Right atrium auricular region (tissue), 2 donors: ENCODE measurements around the gene MUCL1. TPM values are rescaled to one million over a fixed set of nuclear protein-coding genes. Genes with fewer than 3 reads are reported as not detected.

Experiments used
- total RNA-seq, 2 donors: library from RNA; depleted of rRNA; stranded (reverse); fragments of >200 nt; gene quantifications; one replicate each; pipeline ENCODE4 v1.1.0, GENCODE V29; 2016

MUCL1 gene
- total RNA-seq, 2 donors from 2014 or later = not detected

Other genes with a start within 250 kb of the MUCL1 start
- gene LACRT, start 219.6 kb upstream of the MUCL1 start, total RNA-seq = not detected
- gene DCD, start 206.2 kb upstream of the MUCL1 start, total RNA-seq = not detected
- under 1 TPM in 1 of 2 donors, not detected in 1; 0.19 TPM for gene TESPA1, start 130.2 kb downstream of the MUCL1 start, total RNA-seq
- gene NEUROD4, start 165.5 kb downstream of the MUCL1 start, total RNA-seq = not detected